C4-2B (cell line): ENCODE data around the gene RTN1.

Experiments
- ZFX ChIP-seq: fragments of 450-650 bp; IDR thresholded peaks from 2 replicates; pipeline ENCODE4 v1.6.1; 2017
- TF ChIP-seq, protein P1 (sequence below): fragments of 450-650 bp; conservative IDR thresholded peaks from 2 replicates; pipeline ENCODE4 v1.5.1; 2017; ENCODE audit warnings: mild to moderate bottlenecking

- TF ChIP-seq, protein P1, sequence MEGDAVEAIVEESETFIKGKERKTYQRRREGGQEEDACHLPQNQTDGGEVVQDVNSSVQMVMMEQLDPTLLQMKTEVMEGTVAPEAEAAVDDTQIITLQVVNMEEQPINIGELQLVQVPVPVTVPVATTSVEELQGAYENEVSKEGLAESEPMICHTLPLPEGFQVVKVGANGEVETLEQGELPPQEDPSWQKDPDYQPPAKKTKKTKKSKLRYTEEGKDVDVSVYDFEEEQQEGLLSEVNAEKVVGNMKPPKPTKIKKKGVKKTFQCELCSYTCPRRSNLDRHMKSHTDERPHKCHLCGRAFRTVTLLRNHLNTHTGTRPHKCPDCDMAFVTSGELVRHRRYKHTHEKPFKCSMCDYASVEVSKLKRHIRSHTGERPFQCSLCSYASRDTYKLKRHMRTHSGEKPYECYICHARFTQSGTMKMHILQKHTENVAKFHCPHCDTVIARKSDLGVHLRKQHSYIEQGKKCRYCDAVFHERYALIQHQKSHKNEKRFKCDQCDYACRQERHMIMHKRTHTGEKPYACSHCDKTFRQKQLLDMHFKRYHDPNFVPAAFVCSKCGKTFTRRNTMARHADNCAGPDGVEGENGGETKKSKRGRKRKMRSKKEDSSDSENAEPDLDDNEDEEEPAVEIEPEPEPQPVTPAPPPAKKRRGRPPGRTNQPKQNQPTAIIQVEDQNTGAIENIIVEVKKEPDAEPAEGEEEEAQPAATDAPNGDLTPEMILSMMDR = no peak
- TF ChIP-seq ZFX = no peak
Measured at GRCh38 chr14:59664741-59665140, 205.8 kb downstream of the RTN1 start.
